GM21360 (cell line): Measurements from ENCODE around the gene DNM3.
"Not testable (repeated sequence)": the region's sequence is repeated elsewhere in the genome, so short reads cannot be mapped to it uniquely, and the experiment has no call there.

ENCODE experiments used
- ATAC-seq: cut with Tn5 transposase; IDR thresholded peaks from one replicate; pipeline ENCODE4 v1.9.1; 2021; ENCODE audit warnings: mild to moderate bottlenecking, moderate library complexity; ENCODE audit not compliant: unreplicated experiment

DNM3 gene

DNA sequence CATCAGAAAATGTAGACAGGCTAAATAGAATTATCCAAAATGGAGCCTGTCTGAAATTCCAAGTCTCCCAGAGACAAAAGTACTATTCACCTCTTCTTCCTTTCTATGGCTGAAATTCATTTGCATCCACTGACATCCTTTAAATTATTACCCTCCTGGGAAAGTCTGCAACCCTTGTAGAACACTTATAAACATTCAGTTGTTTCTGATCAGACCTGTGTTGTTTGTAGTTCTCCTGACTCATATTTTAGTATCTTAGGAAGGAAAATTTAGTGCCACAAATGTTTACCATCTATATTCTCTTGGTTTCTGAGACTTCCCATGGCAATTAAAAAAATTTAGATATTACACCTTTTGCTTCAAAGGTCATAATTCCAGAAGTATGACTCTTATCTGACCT, 509.6 kb downstream of the DNM3 start:
- ATAC-seq, result no peak

DNA sequence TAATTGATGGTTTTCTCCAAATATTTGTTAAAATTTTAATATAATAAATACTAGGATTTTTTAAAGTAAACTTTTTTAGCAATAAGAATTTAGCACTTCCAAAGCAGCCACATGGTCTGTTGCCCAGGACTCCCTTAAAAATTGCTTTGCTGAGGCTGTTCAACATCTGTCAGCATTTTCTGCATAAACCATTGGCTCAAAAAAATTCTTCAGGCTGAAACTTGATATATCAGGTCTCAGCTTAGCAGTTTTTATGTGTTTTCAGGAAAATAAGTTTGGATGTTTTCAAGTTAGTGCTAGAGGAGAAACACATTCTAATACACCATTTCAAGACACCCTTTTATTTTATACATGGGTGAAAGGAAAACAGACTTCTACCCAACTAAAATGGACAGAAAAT, 510.0 kb downstream of the DNM3 start:
- no peak for ATAC-seq

DNA sequence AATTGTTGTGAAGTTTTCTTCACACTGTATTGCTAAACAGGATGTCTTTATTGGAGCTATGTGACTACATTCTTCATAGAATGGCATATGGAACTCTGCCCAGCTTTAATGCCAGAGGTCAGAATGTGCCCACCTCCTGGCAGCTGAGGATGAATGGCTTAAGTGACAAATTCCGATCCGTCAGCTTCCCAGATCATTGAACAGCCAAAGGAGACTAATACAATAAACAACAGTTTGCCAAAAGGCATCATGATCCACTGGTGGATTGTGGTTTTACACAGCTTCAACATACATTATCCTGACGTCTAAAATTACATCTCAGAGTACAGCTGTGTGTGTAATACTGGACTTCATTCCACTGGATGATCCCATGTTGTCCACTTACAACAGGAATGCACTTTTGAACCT, 510.5 kb downstream of the DNM3 start:
- no peak for ATAC-seq

DNA sequence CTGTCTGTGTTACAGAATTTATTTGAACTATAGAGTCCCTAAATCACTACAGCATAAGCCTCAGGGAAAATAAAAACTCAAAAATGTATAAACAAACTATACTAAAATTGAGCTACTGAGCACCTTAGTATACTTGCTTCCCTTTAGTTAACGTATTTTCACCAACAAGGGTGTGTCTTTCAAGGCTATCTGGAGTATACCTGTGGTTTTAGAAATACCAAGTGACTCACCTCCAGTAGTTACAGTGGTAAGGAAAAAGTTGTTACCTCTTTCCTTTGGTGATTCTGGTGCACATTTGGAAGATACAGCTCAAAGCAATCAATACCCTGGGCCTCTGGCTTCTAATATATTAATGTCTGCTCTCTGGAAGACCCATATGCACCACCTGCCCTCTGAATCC, 511.1 kb downstream of the DNM3 start:
- no peak for ATAC-seq

DNA sequence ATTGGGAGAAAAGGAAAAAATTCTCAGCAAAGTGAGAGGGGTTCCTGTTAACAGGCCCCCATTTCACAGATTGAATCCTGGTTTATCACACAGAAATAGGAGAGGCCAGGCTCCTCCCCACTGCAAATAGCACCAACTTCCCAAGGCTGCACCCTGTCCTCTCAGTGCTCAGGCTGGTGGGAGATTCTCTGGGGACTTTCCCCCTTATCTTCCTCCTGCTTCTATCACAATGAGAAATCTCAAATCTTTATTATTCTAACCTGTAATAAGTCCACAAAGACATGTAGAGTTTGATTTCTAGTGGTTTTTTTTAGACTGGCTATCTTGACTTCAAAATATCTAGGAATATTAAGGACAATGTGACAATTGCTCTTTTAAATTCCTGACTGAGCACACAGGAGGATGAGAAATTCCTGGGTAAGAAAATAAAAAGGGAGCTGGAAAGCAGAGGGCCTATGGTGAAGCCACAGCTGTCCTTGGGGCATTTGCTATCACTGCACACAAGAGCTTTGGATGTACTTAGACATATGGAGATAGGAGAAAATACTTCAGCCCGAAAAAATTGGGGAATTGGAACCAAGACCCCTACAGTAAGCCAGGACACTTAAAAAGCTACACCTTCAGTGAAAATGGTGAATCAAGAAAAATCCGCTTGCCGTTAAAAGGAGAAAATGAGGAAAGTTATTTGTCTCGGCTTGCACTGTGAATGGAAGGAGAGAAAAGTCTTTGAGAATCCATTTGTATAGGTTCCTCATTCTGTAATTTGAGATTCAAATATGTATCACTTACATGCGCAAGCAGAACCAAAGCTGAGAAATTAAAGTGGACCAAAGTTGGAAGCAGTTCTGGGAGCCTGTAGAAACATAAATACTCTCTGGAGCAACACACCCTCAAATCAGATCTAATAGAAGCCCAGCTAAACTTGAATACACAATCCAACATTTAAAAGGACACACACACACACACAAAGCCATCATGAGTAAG, 513.3 kb downstream of the DNM3 start:
- ATAC-seq, result no peak

DNA sequence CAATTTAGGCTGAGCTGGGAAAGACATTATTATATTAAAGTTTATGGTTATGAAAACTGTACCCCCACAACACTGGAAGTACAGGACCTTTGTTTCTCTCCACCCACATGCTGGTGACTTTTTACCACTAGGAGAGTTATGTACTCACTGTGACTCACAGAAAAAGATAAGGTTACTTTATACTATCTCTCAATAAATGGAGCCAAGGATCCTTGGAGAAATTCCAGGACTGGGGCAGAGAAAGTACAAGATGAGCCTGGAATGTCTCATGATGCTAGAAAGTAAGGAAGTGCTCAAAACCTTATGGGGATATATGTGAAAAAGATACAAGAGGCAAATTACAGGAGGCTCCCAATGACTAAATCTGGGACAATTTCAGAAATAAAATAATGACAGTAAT, 515.3 kb downstream of the DNM3 start:
- ATAC-seq, result no peak

DNA sequence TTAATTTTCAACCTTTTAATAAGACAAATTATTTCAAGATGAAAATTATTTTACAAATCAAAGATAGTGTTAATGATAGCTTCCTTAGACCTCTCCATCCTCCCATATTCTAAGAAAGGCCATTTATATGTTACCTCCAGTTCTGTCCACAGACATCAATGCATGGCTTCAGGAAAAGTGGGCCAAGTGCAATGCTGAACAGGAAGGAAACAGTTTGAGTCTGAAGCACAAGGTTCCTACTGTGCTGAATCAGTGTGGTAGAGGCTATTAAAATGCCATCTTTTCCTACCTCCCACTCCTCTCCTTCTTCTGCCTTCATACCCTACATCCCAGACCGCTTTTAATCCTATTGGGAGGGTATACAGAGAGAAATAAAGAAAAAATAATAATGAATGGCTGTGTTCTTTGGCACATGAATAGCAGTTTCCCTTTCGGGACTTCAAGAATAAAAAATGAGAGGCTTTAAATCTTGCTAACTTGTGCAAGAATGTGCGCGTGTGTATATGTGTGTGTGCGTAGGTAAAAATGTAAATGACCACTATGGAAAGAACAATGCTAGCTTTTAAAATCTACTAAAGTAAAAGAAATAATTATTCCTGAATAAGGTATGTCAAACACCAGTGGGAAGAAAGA, 516.6 kb downstream of the DNM3 start:
- ATAC-seq, result peak; percentile 14

DNA sequence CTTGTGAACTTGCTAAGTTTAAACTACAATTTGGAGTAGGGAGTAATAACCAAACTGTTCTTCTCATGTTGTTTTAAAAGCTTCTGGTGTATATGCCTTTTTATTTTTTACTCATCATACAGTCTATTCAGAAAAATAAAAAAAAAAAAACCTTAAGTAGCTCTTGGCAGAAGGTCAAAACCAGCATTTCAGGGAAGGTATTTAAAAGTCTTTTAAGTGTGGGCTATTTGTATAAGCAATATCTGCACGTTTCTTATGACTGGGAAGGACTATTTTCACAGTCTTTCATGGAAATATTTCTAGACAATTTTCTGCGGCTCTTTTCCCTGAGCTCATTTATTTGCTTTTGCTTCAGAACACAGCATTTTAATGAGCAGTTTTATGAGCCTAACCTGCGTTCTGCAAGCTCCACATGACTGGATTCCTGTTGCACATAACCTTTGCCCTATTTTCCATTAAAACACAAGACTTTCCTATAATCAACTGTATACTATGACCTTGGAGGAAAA, 518.2 kb downstream of the DNM3 start:
- ATAC-seq, result no peak

DNA sequence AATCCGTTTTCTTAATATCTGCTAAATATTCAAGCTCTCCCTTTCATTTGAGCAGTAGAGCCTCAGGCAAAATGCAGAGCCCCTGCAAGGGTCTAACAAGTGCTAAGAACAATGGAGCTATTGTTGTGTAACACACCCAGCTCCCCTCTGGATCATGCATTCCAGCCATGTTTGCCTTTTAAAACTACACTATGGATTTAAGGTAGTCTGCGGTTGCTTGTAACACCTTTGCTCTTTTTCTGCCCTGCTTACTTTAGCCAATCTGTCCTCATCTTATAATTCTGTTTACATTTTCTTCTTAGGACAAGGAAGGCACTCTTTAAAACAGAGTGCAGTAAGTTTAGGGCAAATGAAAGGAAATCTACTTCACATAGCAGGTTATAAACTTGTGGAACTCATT, 519.2 kb downstream of the DNM3 start:
- ATAC-seq, result no peak

DNA sequence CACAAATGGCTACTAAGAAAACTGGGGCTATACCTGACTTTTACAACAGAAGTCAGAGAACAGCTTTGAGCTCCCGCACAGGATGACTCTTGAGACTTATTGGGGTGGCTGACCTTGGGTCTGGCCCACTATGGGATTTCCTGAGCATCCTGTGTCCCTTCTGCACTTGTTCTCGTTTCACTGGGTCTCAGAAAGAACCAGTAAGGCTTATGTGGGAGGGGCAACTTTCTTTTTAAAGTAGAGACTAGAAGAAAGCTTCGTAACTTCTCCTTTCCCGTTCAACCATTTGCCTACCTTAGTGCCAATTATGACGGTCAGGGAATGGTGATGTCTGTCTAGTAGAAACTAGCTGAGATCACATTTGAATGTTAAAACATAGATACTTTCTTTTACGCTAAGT, 519.7 kb downstream of the DNM3 start:
- ATAC-seq, result no peak

DNA sequence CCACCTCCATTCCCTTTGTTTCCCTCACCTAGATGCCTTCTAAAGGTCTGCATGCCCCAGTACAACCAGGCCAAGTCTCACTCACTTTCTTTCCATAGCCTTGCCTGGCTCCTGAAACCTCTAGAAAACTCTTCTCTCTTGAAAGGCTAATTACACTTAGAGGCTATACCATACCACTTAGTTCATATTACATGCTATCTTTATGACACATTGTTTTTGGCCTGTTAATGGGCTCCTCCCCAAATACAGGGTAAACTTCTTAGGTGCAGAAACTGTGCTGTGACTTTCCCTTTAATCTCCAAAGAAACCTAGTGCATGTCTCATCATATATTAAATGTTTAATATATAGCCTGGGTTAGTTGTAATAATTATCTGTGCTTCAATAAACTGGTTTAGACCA, 522.6 kb downstream of the DNM3 start:
- ATAC-seq, result no peak

DNA sequence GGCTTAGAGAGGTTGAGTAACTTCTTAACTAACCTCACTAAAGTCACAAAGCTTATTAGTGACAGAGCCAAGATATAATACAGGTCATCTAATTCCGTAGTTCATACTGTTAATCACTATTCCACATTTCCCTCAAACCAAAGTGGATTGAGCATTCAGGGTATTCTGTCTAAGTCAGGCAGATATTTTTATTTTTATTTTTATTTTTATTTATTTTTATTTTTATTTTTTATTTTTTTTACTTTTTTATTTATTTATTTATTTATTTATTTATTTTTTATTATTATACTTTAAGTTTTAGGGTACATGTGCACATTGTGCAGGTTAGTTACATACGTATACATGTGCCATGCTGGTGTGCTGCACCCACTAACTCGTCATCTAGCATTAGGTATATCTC, 530.3 kb downstream of the DNM3 start:
- ATAC-seq, result not testable (repeated sequence)

DNA sequence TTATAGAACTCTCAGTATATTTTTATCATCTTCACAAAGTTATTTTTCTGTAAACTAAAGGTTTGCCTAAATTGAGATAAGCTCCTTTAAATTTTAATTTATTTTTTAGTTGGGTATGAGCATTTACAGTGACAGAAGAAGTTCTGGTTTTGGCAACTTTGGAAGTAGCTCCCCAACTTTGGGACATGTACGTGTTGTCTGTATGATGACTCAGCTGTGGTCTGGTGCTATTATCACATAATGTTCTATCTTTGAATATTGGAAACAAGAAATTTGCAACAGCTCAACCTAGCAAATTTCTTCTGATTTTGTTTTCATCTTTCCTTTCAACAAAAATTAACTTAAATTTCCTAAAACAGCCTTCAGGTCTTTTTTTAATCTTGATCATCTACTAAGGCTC, 532.6 kb downstream of the DNM3 start:
- ATAC-seq, result no peak

DNA sequence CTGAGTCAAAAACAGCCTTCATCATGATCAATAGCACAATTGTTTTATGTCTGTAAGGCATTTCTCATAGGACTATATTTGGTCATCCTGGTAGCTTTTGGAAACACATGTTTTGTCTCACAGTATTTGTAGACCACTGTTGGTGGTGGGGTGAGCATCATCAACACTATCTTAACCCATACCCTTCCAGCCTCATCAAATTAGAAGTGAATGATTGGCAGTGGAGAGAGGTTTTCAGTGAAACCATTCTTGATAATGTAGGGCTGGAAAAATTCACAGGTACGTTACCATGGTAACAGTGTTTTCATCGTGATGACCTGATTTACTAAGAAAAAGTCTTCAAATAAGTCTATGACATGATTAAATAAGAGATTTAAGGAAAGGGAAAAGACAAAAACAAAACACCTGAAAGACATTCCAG, 533.9 kb downstream of the DNM3 start:
- ATAC-seq, result no peak

DNA sequence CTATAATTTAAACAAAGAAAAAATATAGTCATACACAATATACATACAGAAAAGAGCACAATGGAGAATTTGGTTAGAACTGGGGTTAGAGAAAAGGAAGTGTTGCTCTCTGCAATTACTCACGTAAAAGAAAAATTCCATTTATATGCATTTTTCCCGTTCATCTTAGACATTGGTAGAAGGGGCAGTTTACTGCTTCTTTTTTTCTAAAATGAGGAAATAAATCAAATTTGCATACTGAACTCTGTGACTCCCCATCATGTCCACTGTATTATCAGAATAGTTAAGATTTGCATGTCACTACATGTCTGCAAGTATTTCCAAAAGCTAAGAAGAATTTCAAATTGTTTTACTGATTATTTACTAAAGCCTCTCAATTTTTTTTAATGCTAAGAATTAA, 535.1 kb downstream of the DNM3 start:
- no peak for ATAC-seq

DNA sequence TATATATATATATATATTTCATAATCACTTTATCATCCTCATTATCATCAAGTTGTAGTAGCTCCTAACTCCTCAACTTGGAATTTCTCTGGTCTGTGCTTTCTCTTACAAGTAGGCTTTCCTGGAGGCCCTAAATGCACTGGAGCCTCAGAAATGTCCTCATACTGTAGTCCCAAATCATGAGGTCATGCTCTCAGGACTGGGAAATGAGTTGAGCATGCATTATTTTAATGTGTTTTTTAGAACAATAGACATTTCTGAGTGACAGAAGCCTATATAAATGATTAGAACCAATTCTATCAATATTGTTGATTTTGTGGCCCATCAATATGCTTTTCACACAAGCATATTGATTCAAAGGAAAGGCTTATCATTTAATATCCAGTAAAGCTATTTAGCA, 536.3 kb downstream of the DNM3 start:
- ATAC-seq, result no peak

DNA sequence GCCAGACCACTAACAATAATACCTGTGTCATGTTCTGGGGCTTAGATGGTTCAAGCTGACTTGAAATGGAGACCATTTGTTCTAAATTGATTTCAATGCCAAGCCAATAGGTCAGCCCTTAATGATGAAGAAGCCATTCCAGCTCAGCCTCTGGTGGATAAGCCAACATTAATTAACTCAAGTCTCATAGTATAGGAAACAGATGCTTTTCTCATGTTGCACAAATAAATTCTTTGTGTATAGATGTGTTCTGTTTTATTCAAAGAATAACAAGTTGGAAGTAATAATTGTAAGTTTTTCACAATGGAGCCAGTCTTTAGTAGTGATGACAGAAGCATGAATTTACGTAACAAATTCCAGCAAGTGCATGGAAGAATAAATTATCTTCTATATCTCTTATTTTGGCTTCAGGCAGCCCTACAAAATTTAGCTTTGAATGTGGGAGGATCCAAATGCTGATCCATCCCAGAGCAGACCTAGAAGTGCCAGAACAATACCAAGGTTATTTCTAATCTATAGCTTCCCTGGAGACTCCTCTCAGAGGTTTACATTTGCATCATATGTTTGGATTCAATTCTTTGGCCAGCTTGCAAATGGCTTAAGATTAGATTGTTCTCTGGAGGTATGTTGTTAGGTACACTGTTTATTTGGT, 536.9 kb downstream of the DNM3 start:
- no peak for ATAC-seq

DNA sequence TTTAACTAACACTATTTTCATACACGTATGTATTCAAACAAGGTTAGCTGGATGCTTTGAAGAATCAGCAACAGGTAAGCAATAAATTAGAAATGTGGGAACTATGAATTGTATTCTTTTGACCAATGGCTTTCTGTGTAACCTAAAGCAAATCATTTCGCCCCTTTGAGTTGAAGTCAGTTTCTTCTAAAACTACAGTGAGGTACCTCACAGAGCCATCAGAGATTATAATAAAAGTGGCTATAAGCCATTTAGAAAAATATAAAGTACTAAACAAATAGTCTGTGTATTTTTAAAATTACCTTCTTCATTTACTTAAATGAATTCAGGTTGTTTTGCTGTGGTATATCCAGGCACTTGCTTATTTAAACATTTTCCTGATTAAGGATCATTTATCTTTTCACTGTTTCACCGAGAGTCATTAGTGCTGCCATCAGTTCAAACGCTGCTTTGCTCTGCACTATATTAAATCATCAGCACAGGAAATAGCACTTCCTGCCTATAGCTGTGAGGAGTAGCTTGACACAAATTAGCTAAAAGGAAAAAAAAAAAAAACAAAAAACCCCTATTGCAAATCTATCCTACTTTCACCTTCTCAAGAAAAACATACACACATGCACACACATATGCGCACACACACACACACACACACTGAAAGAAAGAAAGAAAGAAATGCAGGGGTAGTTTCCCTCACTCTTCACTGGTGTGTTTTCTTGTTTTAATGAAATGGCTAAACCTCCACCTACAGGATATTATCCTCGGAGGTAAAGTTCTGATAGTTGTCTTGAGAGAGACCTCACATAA, 539.3 kb downstream of the DNM3 start:
- peak; percentile 83 for ATAC-seq

DNA sequence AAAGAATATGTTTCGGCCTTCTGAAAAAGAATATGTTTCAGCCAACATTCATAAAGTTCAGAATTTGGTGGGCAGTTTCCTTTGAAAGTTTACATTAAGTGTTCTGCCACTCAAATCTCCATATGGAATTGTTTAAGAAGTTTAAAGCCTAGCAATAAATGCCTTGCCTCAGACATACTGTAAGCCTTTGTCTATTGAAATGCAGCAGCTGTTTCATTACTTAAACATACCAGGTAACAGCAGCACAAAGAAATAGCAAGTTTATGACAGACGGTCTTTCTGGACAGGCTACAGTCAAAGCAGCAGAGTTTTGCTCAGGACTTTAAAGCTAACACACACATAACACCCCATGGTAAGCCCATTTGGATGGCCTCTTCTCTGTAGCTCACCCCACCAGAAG, 540.6 kb downstream of the DNM3 start:
- no peak for ATAC-seq

DNA sequence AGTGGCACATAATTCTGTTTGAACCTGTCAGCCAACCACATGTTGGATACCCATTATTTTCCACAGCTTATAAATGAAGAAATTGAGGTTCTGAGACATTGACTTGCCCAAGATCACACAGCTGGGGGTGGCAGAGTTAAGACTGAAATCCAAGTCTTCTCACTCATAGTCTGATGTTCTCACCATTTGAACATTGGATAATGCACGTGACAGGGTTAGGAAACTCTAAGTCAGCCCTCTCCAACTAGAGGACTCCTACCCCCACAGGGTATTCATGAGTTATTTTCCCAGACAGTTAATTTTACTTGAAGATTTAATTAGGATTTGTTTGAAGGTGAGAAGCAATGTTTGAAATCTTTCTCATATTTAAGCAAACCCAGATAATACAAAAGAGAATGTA, 541.1 kb downstream of the DNM3 start:
- no peak for ATAC-seq

DNA sequence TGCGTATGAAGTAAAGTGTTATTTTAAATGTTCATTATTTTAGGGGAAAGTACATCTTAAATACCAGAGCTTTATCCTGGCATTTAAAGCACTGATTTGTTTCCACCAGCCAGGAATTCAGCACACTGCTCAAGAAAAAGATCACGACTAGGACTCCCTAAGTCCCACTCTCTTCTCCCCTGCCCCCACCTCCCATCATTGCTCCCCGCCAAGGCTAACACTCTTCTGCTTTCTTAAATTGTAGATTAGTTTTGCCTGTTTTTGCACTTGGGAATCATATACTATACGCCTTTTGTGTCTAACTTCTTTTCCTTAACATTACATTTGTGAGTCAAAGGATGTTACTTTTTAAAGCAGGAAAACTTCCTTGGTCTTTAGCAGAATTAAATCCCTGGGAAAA, 541.7 kb downstream of the DNM3 start:
- no peak for ATAC-seq
